Esophagus squamous epithelium (tissue), 5 donors: ENCODE results near the gene CADM1. TPM values are rescaled to one million over a fixed set of nuclear protein-coding genes. Genes with fewer than 3 reads are reported as not detected.

Experiments used
- DNase-seq: peaks from one replicate; lab custom pipeline; 2025; lab: John Stamatoyannopoulos, UW
- H3K27ac ChIP-seq, 4 donors: fragments of 200-600 bp; sonication (generic); one replicate each; pipeline ENCODE4 v1.5.1; 2016 to 2019; ENCODE audit warnings: mild to moderate bottlenecking in 1 of 4
- H3K27me3 ChIP-seq, 4 donors: fragments of 200-600 bp; sonication (generic); 1 replicate in 3 of 4; 2 replicates in 1 of 4; pipeline versions ENCODE4 v1.5.1 to v1.6.0; 2017 to 2021; ENCODE audit warnings: antibody characterized with exemption in 1 of 4
- H3K36me3 ChIP-seq, 3 donors: fragments of 200-600 bp; sonication (generic); one replicate each; pipeline ENCODE4 v1.5.1; 2016 to 2019
- H3K4me1 ChIP-seq, 3 donors: fragments of 200-600 bp; sonication (generic); one replicate each; pipeline ENCODE4 v1.5.1; 2017 to 2019
- H3K4me3 ChIP-seq, 4 donors: fragments of 200-600 bp; sonication (generic); 1 replicate in 3 of 4; 2 replicates in 1 of 4; pipeline ENCODE4 v1.5.1; 2016 to 2019; ENCODE audit warnings: mild to moderate bottlenecking in 2 of 4, moderate library complexity in 1 of 4
- H3K9me3 ChIP-seq, 3 donors: fragments of 200-600 bp; sonication (generic); one replicate each; pipeline ENCODE4 v1.5.1; 2016 to 2019
- CTCF ChIP-seq, 6 experiments: fragments of 450-650 bp in 4 of 6; fragments of 200-600 bp in 2 of 6; sonication (generic) in 2 of 6; IDR thresholded peaks; one replicate each; pipeline ENCODE4 v1.5.1; 2016 to 2019; ENCODE audit warnings: antibody characterized with exemption in 6 of 6, mild to moderate bottlenecking in 4 of 6, moderate library complexity in 4 of 6
- POLR2A ChIP-seq, 4 donors: fragments of 450-650 bp; IDR thresholded peaks; one replicate each; pipeline ENCODE4 v1.6.1; 2017; ENCODE audit warnings: antibody characterized with exemption in 4 of 4, mild to moderate bottlenecking in 4 of 4, moderate library complexity in 3 of 4
- whole genome bisulfite sequencing, 2 donors: methylation state at CpG; one replicate each; pipeline ENCODE4 v1.1.5; 2018; 5-methylcytosine and 5-hydroxymethylcytosine counted together
- intact Hi-C: fragments of 100-400 bp; cut with DNase I; formaldehyde crosslinking; loops from one replicate; pipeline ENCODE4 v1.15.0; 2022
- total RNA-seq, 4 donors: library from RNA; depleted of rRNA; stranded (reverse); fragments of >200 nt; gene quantifications; one replicate each; pipeline ENCODE4 v1.1.0, GENCODE V29; 2016
- donor health status: DM: yes; HTN: yes; CAD: no.

The CADM1 gene
- total RNA-seq, 4 donors from 2014 or later = 1.7 to 15.1 (median 8.3) TPM

DNA sequence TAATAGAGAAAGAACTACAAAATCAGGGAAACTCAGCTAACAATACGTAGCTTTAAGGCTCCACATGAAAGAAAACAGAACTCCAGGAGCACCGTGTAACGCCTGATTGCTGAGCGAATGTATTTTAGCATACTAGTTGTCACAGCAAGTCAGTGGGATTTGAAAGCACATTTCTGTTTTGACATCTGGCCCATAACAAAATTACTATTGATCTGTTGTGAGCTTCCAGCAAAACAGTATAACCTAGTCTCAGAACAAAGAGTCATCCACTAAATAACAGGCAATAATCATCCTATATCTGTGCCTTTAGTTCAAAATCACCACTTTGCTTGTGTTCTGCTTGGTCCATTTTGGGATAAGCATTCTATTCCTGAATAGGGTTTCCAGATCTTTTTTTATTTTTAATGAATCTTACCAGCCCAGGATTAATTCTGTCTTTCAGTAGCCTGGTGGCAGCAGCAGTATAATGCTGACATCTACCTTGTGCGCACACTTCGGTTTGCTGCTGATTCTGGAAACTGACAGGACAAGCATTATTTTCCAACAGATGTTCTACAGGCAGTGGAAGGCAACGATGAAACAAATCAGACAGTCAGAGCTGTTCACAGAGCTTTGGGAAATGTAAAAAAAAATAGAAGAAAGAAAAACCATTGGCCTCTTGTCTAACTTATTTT is 66.2 kb downstream of the CADM1 start:
- H3K27me3 ChIP-seq = no peaks in the 10 kb centered on the region
- no peaks in the 10 kb centered on the region for H3K9me3 ChIP-seq
- no peak for TF ChIP-seq POLR2A (IDR thresholded peaks at IDR 0.05)
- no peak for TF ChIP-seq CTCF (IDR thresholded peaks at IDR 0.05)
- H3K4me3 ChIP-seq = no peak overlapping the region
- no peak for DNase-seq
- intact Hi-C loops = no loop called here
- H3K4me1 ChIP-seq = no peaks in the 10 kb centered on the region
- WGBS, 2 donors = 73 to 83% methylated on average over 7 of the region's 7 CpGs
- H3K36me3 ChIP-seq = no peaks in the 10 kb centered on the region
- no peak overlapping the region for H3K27ac ChIP-seq

DNA sequence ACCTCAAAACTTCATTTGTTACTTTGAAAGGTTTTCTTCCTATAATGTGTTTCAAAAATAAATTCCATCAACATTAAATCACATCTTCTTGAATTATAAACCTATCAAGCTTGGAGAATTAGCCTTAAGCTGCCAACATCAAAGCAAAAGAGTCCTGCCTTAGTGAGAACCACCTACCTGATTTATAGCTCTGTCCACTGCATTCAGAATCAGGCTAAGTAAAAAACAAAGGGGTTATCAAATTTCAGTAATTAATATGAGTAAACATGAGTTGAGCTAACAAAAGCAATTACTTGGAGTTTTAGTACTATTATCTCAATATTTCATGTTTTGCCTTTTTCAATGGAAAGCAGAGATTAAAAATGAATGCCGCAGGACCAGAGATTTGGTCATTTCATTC is 73.9 kb downstream of the CADM1 start:
- intact Hi-C loops = no loop called here
- TF ChIP-seq POLR2A (IDR thresholded peaks at IDR 0.05) (no peak), CTCF (IDR thresholded peaks at IDR 0.05) (no peak)
- Histone ChIP-seq H3K4me3 (no peak overlapping the region), H3K4me1 (no peaks in the 10 kb centered on the region), H3K36me3 (no peaks in the 10 kb centered on the region), H3K27ac (no peak overlapping the region), H3K27me3 (no peaks in the 10 kb centered on the region), H3K9me3 (no peaks in the 10 kb centered on the region)
- 94 to 100% methylated on average over 1 of the region's 1 CpG for WGBS, 2 donors
- no peak for DNase-seq

- Histone ChIP-seq H3K27ac (no peak overlapping the region), H3K36me3 (no peaks in the 10 kb centered on the region), H3K4me1 (no peaks in the 10 kb centered on the region), H3K27me3 (no peaks in the 10 kb centered on the region), H3K4me3 (no peak overlapping the region), H3K9me3 (no peaks in the 10 kb centered on the region)
- DNase-seq = no peak
- intact Hi-C loops = no loop called here
- no peak for TF ChIP-seq POLR2A (IDR thresholded peaks at IDR 0.05)
- TF ChIP-seq CTCF (IDR thresholded peaks at IDR 0.05) = no peak
Observed at GRCh38 chr11:115428306-115428705, 75.9 kb downstream of the CADM1 start.

DNA sequence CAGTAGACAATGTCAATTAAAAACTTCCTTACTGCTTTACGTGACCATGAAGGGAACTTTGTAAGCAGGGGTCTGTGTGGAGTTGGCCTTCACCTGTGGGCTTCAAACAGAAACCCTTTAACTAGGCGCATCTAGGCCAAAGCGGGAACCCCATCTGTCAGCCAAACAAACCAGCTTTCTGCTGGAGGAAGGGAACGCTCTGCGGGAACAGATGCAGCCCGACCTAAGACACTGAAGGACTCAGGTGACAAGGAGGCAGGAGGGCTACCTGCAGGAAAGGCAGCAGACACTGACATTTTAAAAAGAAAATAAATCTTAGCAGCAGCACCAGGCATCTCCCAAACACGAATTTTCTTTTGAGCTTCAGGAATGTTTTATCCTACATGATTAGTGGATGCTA is 78.4 kb downstream of the CADM1 start:
- no peak for DNase-seq
- peaks cover 0 to 16% (median 0%) of the 10 kb centered on the region in 3 donors for H3K4me1 ChIP-seq
- H3K27me3 ChIP-seq = no peaks in the 10 kb centered on the region
- H3K27ac ChIP-seq = no peak overlapping the region
- WGBS, 2 donors = 68 to 80% methylated on average over 7 of the region's 7 CpGs
- H3K4me3 ChIP-seq = no peak overlapping the region
- no peaks in the 10 kb centered on the region for H3K36me3 ChIP-seq
- no peaks in the 10 kb centered on the region for H3K9me3 ChIP-seq
- intact Hi-C loops = no loop called here
- TF ChIP-seq CTCF (IDR thresholded peaks at IDR 0.05) (no peak), POLR2A (IDR thresholded peaks at IDR 0.05) (no peak)

DNA sequence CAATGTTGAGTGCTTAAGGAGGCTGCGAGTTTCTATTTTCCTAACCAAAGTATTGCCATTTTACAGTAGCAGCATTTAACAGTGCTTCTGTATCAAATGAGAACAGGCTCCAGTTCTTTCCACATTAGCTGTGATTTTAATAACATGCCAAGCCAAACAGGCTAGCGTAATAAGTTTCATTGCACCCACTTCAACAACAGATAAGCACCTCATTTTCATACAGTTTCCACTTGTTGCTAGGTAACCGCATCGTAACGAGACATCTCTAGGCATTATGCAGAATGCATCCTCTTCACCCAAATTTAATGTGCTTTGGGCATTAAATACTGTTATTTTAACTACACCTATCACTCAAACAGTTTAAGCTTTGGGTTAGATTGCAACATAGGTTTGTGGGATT is 79.0 kb downstream of the CADM1 start:
- Histone ChIP-seq H3K4me3 (no peak overlapping the region), H3K36me3 (no peaks in the 10 kb centered on the region), H3K9me3 (no peaks in the 10 kb centered on the region), H3K27me3 (no peaks in the 10 kb centered on the region), H3K4me1 (peaks cover 0 to 21% (median 0%) of the 10 kb centered on the region in 3 donors), H3K27ac (no peak overlapping the region)
- 90 to 91% methylated on average over 5 of the region's 5 CpGs for WGBS, 2 donors
- no peak for DNase-seq
- intact Hi-C loops = no loop called here
- TF ChIP-seq POLR2A (IDR thresholded peaks at IDR 0.05) = no peak
- no peak for TF ChIP-seq CTCF (IDR thresholded peaks at IDR 0.05)
